WTC11 (cell line): ENCODE data around the gene LRFN2. TPM values are rescaled to one million over a fixed set of nuclear protein-coding genes. Genes with fewer than 3 reads are reported as not detected.

Experiments
- ATAC-seq: fragments of 200-7000 bp; cut with Tn5 transposase; 2 replicates; pipeline ENCODE4 v1.10.0; 2021; ENCODE audit warnings: mild to moderate bottlenecking, moderate library complexity
- CTCF ChIA-PET: fragments of 300-600 bp; sonication (Branson Sonifier 250); formaldehyde crosslinking; loops from one replicate; lab custom pipeline; 2021; ENCODE audit warnings: antibody characterized with exemption; lab: Charles Lee
- POLR2A ChIA-PET: fragments of 350-600 bp; sonication (Branson Sonifier 250); formaldehyde crosslinking; loops from one replicate; lab custom pipeline; 2021; ENCODE audit warnings: antibody characterized with exemption; lab: Charles Lee
- DNase-seq: peaks from one replicate; pipeline ENCODE4 v3.0.0; 2021; ENCODE audit warnings: low spot score
- H3K27ac Mint-ChIP-seq: 2 replicates; pipeline ENCODE4 v1.8.0; 2021; ENCODE audit warnings: mixed read lengths
- H3K27me3 Mint-ChIP-seq: 2 replicates; pipeline ENCODE4 v1.8.0; 2021; ENCODE audit warnings: low read depth, mild to moderate bottlenecking, moderate library complexity, mixed read lengths
- H3K36me3 Mint-ChIP-seq: 2 replicates; pipeline ENCODE4 v1.8.0; 2021; ENCODE audit warnings: mixed read lengths
- H3K4me1 Mint-ChIP-seq: 2 replicates; pipeline ENCODE4 v1.8.0; 2022; ENCODE audit warnings: mixed read lengths
- H3K4me3 Mint-ChIP-seq: 2 replicates; pipeline ENCODE4 v1.8.0; 2021; ENCODE audit warnings: mild to moderate bottlenecking, moderate library complexity, mixed read lengths
- H3K9me3 Mint-ChIP-seq: 2 replicates; pipeline ENCODE4 v1.8.0; 2021; ENCODE audit warnings: mixed read lengths
- AR ChIP-seq: fragments of 250-450 bp; sonication (Bioruptor Pico); IDR thresholded peaks from 2 replicates; pipeline ENCODE4 v1.9.0; 2021; ENCODE audit warnings: mild to moderate bottlenecking
- ARID4B ChIP-seq: sonication (generic); formaldehyde crosslinking; IDR thresholded peaks from 2 replicates; pipeline ENCODE4 v1.8.0; 2023; ENCODE audit warnings: missing genetic modification reagents, mild to moderate bottlenecking, borderline replicate concordance
- ATF1 ChIP-seq: sonication (generic); formaldehyde crosslinking; IDR thresholded peaks from 2 replicates; pipeline ENCODE4 v1.8.1; 2023; ENCODE audit warnings: mild to moderate bottlenecking, moderate library complexity, missing genetic modification reagents
- EMX1 ChIP-seq: fragments of 250-450 bp; sonication (Bioruptor Pico); IDR thresholded peaks from 2 replicates; pipeline ENCODE4 v1.8.0; 2021; ENCODE audit warnings: mild to moderate bottlenecking
- ETV6 ChIP-seq: sonication (generic); formaldehyde crosslinking; IDR thresholded peaks from 2 replicates; pipeline ENCODE4 v1.8.1; 2022; ENCODE audit warnings: mild to moderate bottlenecking, missing genetic modification reagents
- FOXJ3 ChIP-seq: sonication (generic); formaldehyde crosslinking; IDR thresholded peaks from 2 replicates; pipeline ENCODE4 v1.9.0; 2021; ENCODE audit warnings: missing genetic modification reagents, mild to moderate bottlenecking, borderline replicate concordance
- FOXP1 ChIP-seq: sonication (generic); formaldehyde crosslinking; IDR thresholded peaks from 2 replicates; pipeline ENCODE4 v1.8.0; 2022; ENCODE audit warnings: missing genetic modification reagents, mild to moderate bottlenecking, moderate library complexity, borderline replicate concordance
- GABPB1 ChIP-seq: sonication (generic); formaldehyde crosslinking; IDR thresholded peaks from 2 replicates; pipeline ENCODE4 v1.8.1; 2023; ENCODE audit warnings: mild to moderate bottlenecking, missing genetic modification reagents
- GTF2I ChIP-seq: fragments of 250-450 bp; sonication (Bioruptor Pico); conservative IDR thresholded peaks from 2 replicates; pipeline ENCODE4 v1.4.0; 2021; ENCODE audit warnings: mild to moderate bottlenecking
- IRF1 ChIP-seq: sonication (generic); formaldehyde crosslinking; IDR thresholded peaks from 2 replicates; pipeline ENCODE4 v1.8.0; 2023; ENCODE audit warnings: missing genetic modification reagents
- JUN ChIP-seq: sonication (generic); formaldehyde crosslinking; IDR thresholded peaks from 2 replicates; pipeline ENCODE4 v1.8.0; 2023; ENCODE audit warnings: mild to moderate bottlenecking, missing genetic modification reagents
- KAT7 ChIP-seq: sonication (generic); formaldehyde crosslinking; IDR thresholded peaks from 2 replicates; pipeline ENCODE4 v1.8.1; 2023; ENCODE audit warnings: missing genetic modification reagents, mild to moderate bottlenecking, borderline replicate concordance
- MYBL2 ChIP-seq: sonication (generic); formaldehyde crosslinking; IDR thresholded peaks from 2 replicates; pipeline ENCODE4 v1.8.1; 2023; ENCODE audit warnings: mild to moderate bottlenecking, moderate library complexity, missing genetic modification reagents
- NFATC4 ChIP-seq: fragments of 250-450 bp; sonication (Bioruptor Pico); IDR thresholded peaks from 2 replicates; pipeline ENCODE4 v1.9.0; 2021; ENCODE audit warnings: mild to moderate bottlenecking
- NR2C2 ChIP-seq: sonication (generic); formaldehyde crosslinking; IDR thresholded peaks from 2 replicates; pipeline ENCODE4 v1.8.0; 2022; ENCODE audit warnings: mild to moderate bottlenecking, missing genetic modification reagents
- PRRX2 ChIP-seq: fragments of 250-450 bp; sonication (Bioruptor Pico); IDR thresholded peaks from 2 replicates; pipeline ENCODE4 v1.8.0; 2021; ENCODE audit warnings: mild to moderate bottlenecking
- SMAD3 ChIP-seq: sonication (generic); formaldehyde crosslinking; IDR thresholded peaks from 2 replicates; pipeline ENCODE4 v1.8.0; 2022; ENCODE audit warnings: missing genetic modification reagents, mild to moderate bottlenecking, borderline replicate concordance
- SOX15 ChIP-seq: fragments of 250-450 bp; sonication (Bioruptor Pico); IDR thresholded peaks from 2 replicates; pipeline ENCODE4 v1.9.0; 2021; ENCODE audit warnings: mild to moderate bottlenecking
- TEAD1 ChIP-seq: sonication (generic); formaldehyde crosslinking; IDR thresholded peaks from 2 replicates; pipeline ENCODE4 v1.8.0; 2022; ENCODE audit warnings: mild to moderate bottlenecking, missing genetic modification reagents
- ZBTB21 ChIP-seq: sonication (generic); formaldehyde crosslinking; IDR thresholded peaks from 2 replicates; pipeline ENCODE4 v1.8.1; 2023; ENCODE audit warnings: mild to moderate bottlenecking, missing genetic modification reagents, borderline replicate concordance
- ZNF121 ChIP-seq: sonication (generic); formaldehyde crosslinking; IDR thresholded peaks from 2 replicates; pipeline ENCODE4 v1.8.0; 2023; ENCODE audit warnings: missing genetic modification reagents
- ZNF138 ChIP-seq: sonication (generic); formaldehyde crosslinking; conservative IDR thresholded peaks from 2 replicates; pipeline ENCODE4 v1.8.1; 2022; ENCODE audit warnings: mild to moderate bottlenecking, moderate library complexity, missing genetic modification reagents
- ZNF263 ChIP-seq: sonication (generic); formaldehyde crosslinking; IDR thresholded peaks from 2 replicates; pipeline ENCODE4 v1.8.1; 2022; ENCODE audit warnings: low read depth, mild to moderate bottlenecking, moderate library complexity, missing genetic modification reagents
- ZNF317 ChIP-seq: sonication (generic); formaldehyde crosslinking; IDR thresholded peaks from 2 replicates; pipeline ENCODE4 v1.8.1; 2023; ENCODE audit warnings: low read depth, mild to moderate bottlenecking, moderate library complexity, missing genetic modification reagents, borderline replicate concordance
- ZNF396 ChIP-seq: fragments of 250-450 bp; sonication (Bioruptor Pico); IDR thresholded peaks from 2 replicates; pipeline ENCODE4 v1.8.0; 2021; ENCODE audit warnings: mild to moderate bottlenecking, moderate library complexity, borderline replicate concordance
- ZNF512 ChIP-seq: sonication (generic); formaldehyde crosslinking; IDR thresholded peaks from 2 replicates; pipeline ENCODE4 v1.8.1; 2022; ENCODE audit warnings: missing genetic modification reagents, borderline replicate concordance
- total RNA-seq: library from RNA; stranded (reverse); gene quantifications from 3 replicates; pipeline ENCODE4 v1.2.3, GENCODE V29; 2021

The LRFN2 gene
- total RNA-seq, 1 experiment from 2014 or later, result 1.6 TPM

DNA sequence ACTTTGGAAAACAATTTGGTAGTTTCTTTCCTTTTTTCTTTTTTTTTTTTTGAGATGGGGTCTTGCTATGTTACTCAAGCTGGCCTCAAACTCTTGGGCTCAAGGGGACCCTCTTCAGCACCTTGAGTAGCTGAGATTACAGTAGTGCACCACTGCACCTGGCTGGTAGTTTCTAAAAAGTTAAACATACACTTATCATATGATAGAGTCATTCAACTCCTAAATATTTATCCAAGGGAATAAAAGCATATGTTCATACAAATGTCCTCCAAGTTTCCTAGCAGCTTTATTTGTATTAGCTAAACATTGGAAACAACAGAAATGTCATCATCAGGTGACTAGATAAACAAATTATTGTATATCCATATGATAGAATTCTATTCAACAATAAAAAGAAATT is 213.9 kb downstream of the LRFN2 start:
- Mint-ChIP-seq H3K4me1 (no peaks in the 10 kb centered on the region), H3K36me3 (no peaks in the 10 kb centered on the region), H3K27ac (no peak overlapping the region), H3K27me3 (no peaks in the 10 kb centered on the region), H3K9me3 (no peaks in the 10 kb centered on the region), H3K4me3 (no peak overlapping the region)
- POLR2A ChIA-PET, result no interaction called here
- ATAC-seq, result no peak
- TF ChIP-seq ZNF317 (CRISPR knock-in tag) (no peak), ZNF263 (CRISPR knock-in tag) (no peak), KAT7 (CRISPR knock-in tag) (no peak), ZBTB21 (CRISPR knock-in tag) (no peak), SOX15 (CRISPR knock-in tag) (no peak), FOXP1 (CRISPR knock-in tag) (no peak), SMAD3 (no peak), NFATC4 (CRISPR knock-in tag) (no peak), ZNF138 (CRISPR knock-in tag) (no peak), ARID4B (CRISPR knock-in tag) (no peak), MYBL2 (CRISPR knock-in tag) (no peak)
- DNase-seq, result no peak
- CTCF ChIA-PET, result no interaction called here

- ChIA-PET CTCF (no interaction called here), POLR2A (interaction anchor here (0.7 kb wide), 1 partner anchor 967 kb away, joined by 3 read pairs; no protein-coding TSS in a partner anchor)
- H3K27me3 Mint-ChIP-seq, result no peaks in the 10 kb centered on the region
- no peaks in the 10 kb centered on the region for H3K36me3 Mint-ChIP-seq
- no peak overlapping the region for H3K27ac Mint-ChIP-seq
- no peak for ATAC-seq
- TF ChIP-seq NR2C2 (CRISPR knock-in tag) (no peak), ZNF121 (CRISPR knock-in tag) (no peak), ZNF396 (CRISPR knock-in tag) (no peak), FOXJ3 (CRISPR knock-in tag) (no peak), AR (CRISPR knock-in tag) (no peak), JUN (CRISPR knock-in tag) (no peak)
- peaks cover 5% of the 10 kb centered on the region for H3K9me3 Mint-ChIP-seq
- no peak for DNase-seq
- no peak overlapping the region for H3K4me3 Mint-ChIP-seq
- H3K4me1 Mint-ChIP-seq, result no peaks in the 10 kb centered on the region
Observed at GRCh38 chr6:40371621-40372020, 215.5 kb downstream of the LRFN2 start.

DNA sequence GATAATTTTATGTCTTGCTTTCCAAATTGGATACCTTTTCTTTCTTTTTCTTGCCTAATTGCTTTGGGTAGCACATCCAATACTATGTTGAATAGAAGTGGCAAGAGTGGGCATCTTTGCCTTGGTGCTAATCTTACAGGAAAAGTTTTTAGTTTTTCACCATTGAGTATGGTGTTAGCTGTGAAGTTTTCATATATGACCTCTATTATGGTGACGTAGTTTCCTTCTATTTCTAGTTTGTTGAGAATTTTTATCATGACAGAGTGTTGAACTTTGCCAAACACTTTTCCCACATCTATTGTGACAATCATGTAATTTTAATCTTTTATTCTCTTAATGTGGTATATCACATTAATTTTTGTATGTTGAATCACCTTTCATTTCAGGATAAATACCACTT is 216.1 kb downstream of the LRFN2 start:
- H3K27me3 Mint-ChIP-seq, result no peaks in the 10 kb centered on the region
- peaks cover 10% of the 10 kb centered on the region for H3K9me3 Mint-ChIP-seq
- DNase-seq (no peak), ATAC-seq (no peak)
- H3K27ac Mint-ChIP-seq, result no peak overlapping the region
- ChIA-PET POLR2A (no interaction called here), CTCF (no interaction called here)
- H3K36me3 Mint-ChIP-seq, result peaks cover 2% of the 10 kb centered on the region; the same call in 1 of the 2 replicates
- H3K4me3 Mint-ChIP-seq, result no peak overlapping the region
- H3K4me1 Mint-ChIP-seq, result no peaks in the 10 kb centered on the region
- no peak for TF ChIP-seq GABPB1 (CRISPR knock-in tag)
- TF ChIP-seq IRF1, result no peak
- no peak for TF ChIP-seq ZNF512
- TF ChIP-seq ETV6 (CRISPR knock-in tag), result no peak
- no peak for TF ChIP-seq ATF1 (CRISPR knock-in tag)
- no peak for TF ChIP-seq EMX1 (CRISPR knock-in tag)
- no peak for TF ChIP-seq GTF2I
- TF ChIP-seq PRRX2 (CRISPR knock-in tag), result no peak
- TF ChIP-seq TEAD1 (CRISPR knock-in tag), result no peak
